IPS-11a (cell line): ENCODE data around the gene PTPN14.
"Not testable (repeated sequence)": the region's sequence is repeated elsewhere in the genome, so short reads cannot be mapped to it uniquely, and the experiment has no call there.

ENCODE experiments used
- H3K4me3 ChIP-seq: one replicate; pipeline ENCODE4 v1.5.1; 2013; ENCODE audit warnings: low read depth, low read length, control low read depth

The PTPN14 gene

GRCh38 chr1:214413315-214413714, 138.1 kb downstream of the PTPN14 start:
- H3K4me3 ChIP-seq, result no peak overlapping the region

- no peak overlapping the region for H3K4me3 ChIP-seq
Measured at GRCh38 chr1:214404571-214405213, 146.7 kb downstream of the PTPN14 start.

GRCh38 chr1:214404154-214404553, 147.2 kb downstream of the PTPN14 start:
- H3K4me3 ChIP-seq, result no peak overlapping the region

- H3K4me3 ChIP-seq, result no peak overlapping the region
Measured at GRCh38 chr1:214403431-214403830, 148.0 kb downstream of the PTPN14 start.

GRCh38 chr1:214402613-214403083, 148.8 kb downstream of the PTPN14 start:
- no peak overlapping the region for H3K4me3 ChIP-seq

- H3K4me3 ChIP-seq, result no peak overlapping the region
Measured at GRCh38 chr1:214401666-214402065, 149.7 kb downstream of the PTPN14 start.

- no peak overlapping the region for H3K4me3 ChIP-seq
Measured at GRCh38 chr1:214400131-214400530, 151.3 kb downstream of the PTPN14 start.

GRCh38 chr1:214398490-214398889, 152.9 kb downstream of the PTPN14 start:
- no peak overlapping the region for H3K4me3 ChIP-seq

GRCh38 chr1:214397497-214397896, 153.9 kb downstream of the PTPN14 start:
- no peak overlapping the region for H3K4me3 ChIP-seq

- no peak overlapping the region for H3K4me3 ChIP-seq
Measured at GRCh38 chr1:214396330-214396729, 155.1 kb downstream of the PTPN14 start.

GRCh38 chr1:214394569-214394968, 156.8 kb downstream of the PTPN14 start:
- not testable (repeated sequence) for H3K4me3 ChIP-seq

GRCh38 chr1:214393086-214393485, 158.3 kb downstream of the PTPN14 start:
- no peak overlapping the region for H3K4me3 ChIP-seq

GRCh38 chr1:214391873-214392645, 159.3 kb downstream of the PTPN14 start:
- no peak overlapping the region for H3K4me3 ChIP-seq

- no peak overlapping the region for H3K4me3 ChIP-seq
Measured at GRCh38 chr1:214389734-214390133, 161.7 kb downstream of the PTPN14 start.

- no peak overlapping the region for H3K4me3 ChIP-seq
Measured at GRCh38 chr1:214386747-214387146, 164.7 kb downstream of the PTPN14 start.

GRCh38 chr1:214386333-214386732, 165.1 kb downstream of the PTPN14 start:
- H3K4me3 ChIP-seq, result no peak overlapping the region

GRCh38 chr1:214385428-214385827, 166.0 kb downstream of the PTPN14 start:
- no peak overlapping the region for H3K4me3 ChIP-seq

GRCh38 chr1:214384373-214385079, 166.9 kb downstream of the PTPN14 start:
- H3K4me3 ChIP-seq, result no peak overlapping the region

- no peak overlapping the region for H3K4me3 ChIP-seq
Measured at GRCh38 chr1:214383381-214384372, 167.7 kb downstream of the PTPN14 start.

GRCh38 chr1:214380986-214381695, 170.3 kb downstream of the PTPN14 start:
- no peak overlapping the region for H3K4me3 ChIP-seq
